NT2/D1 (cell line): ENCODE data around the gene ZNF337.

Source experiments
- YY1 ChIP-seq: IDR thresholded peaks from 2 replicates; pipeline ENCODE4 v1.6.1; 2011; ENCODE audit not compliant: insufficient read length, insufficient read depth
- ZNF274 ChIP-seq: IDR thresholded peaks from 2 replicates; pipeline ENCODE4 v1.6.1; 2011; ENCODE audit warnings: mild to moderate bottlenecking, low read depth, low read length

DNA sequence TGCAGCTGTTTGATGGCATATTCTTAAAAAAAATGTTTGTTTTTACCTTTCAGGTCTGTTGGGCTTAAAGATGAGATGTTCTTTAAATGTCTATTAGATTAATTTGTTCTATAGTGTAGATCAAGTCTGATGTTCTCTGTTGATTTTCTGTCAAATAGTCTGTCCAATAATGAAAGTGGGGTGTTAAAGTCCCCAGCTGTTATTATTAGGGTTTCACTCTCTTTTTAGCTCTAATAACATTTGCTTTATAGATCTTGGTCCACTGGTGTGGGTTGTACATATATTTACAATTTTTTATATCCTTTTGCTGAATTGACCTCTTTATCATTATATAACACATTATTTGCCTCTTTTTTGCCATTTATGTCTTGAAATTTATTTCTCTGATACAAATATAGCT, 11.0 kb upstream of the ZNF337 start:
- TF ChIP-seq ZNF274 = no peak
- TF ChIP-seq YY1 = no peak
